Peyer's patch (tissue), 4 donors: ENCODE data around the gene LYST.

Experiments used
- POLR2A ChIP-seq, 2 donors: fragments of 450-650 bp; IDR thresholded peaks; one replicate each; pipeline ENCODE4 v1.5.1; 2017; ENCODE audit warnings: antibody characterized with exemption in 2 of 2, mild to moderate bottlenecking in 2 of 2, moderate library complexity in 2 of 2
- TF ChIP-seq, protein P1 (sequence below), 6 experiments: fragments of 450-650 bp in 4 of 6; fragments of 200-600 bp in 2 of 6; sonication (generic) in 1 of 6; IDR thresholded peaks; one replicate each; pipeline ENCODE4 v1.5.1; 2017 to 2019; ENCODE audit warnings: antibody characterized with exemption in 6 of 6, mild to moderate bottlenecking in 3 of 6, moderate library complexity in 1 of 6

DNA sequence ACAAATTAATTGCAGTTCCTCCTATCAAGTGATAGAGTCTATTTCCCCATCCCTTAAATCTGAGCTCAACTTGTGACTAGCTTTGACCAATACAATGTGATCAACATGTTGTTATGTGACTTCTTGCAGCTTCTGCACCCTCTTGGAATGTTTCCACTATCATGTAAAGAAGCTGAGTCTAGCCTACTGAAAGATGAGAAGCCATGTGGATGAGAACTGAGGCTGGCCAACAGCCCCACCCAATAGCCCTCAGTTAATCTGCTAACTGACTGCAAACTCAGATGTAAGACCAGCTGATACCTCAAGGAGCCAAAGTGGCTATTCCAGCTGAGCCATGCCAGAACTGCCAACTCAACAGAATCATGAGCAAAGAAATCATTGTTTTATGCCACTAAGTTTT, 44.0 kb downstream of the LYST start:
- no peak for TF ChIP-seq POLR2A (IDR thresholded peaks at IDR 0.05)
- TF ChIP-seq, protein P1, sequence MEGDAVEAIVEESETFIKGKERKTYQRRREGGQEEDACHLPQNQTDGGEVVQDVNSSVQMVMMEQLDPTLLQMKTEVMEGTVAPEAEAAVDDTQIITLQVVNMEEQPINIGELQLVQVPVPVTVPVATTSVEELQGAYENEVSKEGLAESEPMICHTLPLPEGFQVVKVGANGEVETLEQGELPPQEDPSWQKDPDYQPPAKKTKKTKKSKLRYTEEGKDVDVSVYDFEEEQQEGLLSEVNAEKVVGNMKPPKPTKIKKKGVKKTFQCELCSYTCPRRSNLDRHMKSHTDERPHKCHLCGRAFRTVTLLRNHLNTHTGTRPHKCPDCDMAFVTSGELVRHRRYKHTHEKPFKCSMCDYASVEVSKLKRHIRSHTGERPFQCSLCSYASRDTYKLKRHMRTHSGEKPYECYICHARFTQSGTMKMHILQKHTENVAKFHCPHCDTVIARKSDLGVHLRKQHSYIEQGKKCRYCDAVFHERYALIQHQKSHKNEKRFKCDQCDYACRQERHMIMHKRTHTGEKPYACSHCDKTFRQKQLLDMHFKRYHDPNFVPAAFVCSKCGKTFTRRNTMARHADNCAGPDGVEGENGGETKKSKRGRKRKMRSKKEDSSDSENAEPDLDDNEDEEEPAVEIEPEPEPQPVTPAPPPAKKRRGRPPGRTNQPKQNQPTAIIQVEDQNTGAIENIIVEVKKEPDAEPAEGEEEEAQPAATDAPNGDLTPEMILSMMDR (IDR thresholded peaks at IDR 0.05), result no peak
